Endodermal cell (in vitro differentiated cells): ENCODE results near the gene PIK3CD. TPM values are rescaled to one million over a fixed set of nuclear protein-coding genes. Genes with fewer than 3 reads are reported as not detected.
A peak's percentile ranks its signal among the peaks of the same experiment; 100 is the strongest.
"Not testable (repeated sequence)": the region's sequence is repeated elsewhere in the genome, so short reads cannot be mapped to it uniquely, and the experiment has no call there.

Experiments
- DNase-seq: peaks from one replicate; pipeline ENCODE4 v3.0.0-alpha.2; 2017
- H3K27ac ChIP-seq: 2 replicates; pipeline ENCODE4 v1.5.1; 2013; ENCODE audit warnings: mild to moderate bottlenecking, low read depth, low read length, moderate library complexity
- H3K27me3 ChIP-seq: 2 replicates; pipeline ENCODE4 v1.6.1; 2013; ENCODE audit warnings: mild to moderate bottlenecking, low read length, moderate library complexity; ENCODE audit not compliant: insufficient read depth, control insufficient read depth, poor library complexity, severe bottlenecking
- H3K36me3 ChIP-seq: 2 replicates; pipeline ENCODE4 v1.7.0; 2013; ENCODE audit warnings: mild to moderate bottlenecking, low read length, moderate library complexity; ENCODE audit not compliant: control insufficient read depth, insufficient read depth
- H3K4me1 ChIP-seq: one replicate; pipeline ENCODE4 v1.7.0; 2013; ENCODE audit warnings: low read length; ENCODE audit not compliant: control insufficient read depth, insufficient read depth
- H3K4me3 ChIP-seq: 2 replicates; pipeline ENCODE4 v1.5.1; 2013; ENCODE audit warnings: mild to moderate bottlenecking, low read length, moderate library complexity
- H3K9ac ChIP-seq: 2 replicates; pipeline ENCODE4 v1.6.1; 2013; ENCODE audit warnings: mild to moderate bottlenecking, low read length, moderate library complexity; ENCODE audit not compliant: poor library complexity, severe bottlenecking; ENCODE audit errors: extremely low read depth
- H3K9me3 ChIP-seq: 2 replicates; pipeline ENCODE4 v1.6.1; 2013; ENCODE audit warnings: mild to moderate bottlenecking, low read length, moderate library complexity; ENCODE audit not compliant: control insufficient read depth
- H3K27ac Mint-ChIP-seq: 2 replicates; pipeline ENCODE4 v1.8.0; 2020; ENCODE audit warnings: mixed read lengths
- H3K27me3 Mint-ChIP-seq: 2 replicates; pipeline ENCODE4 v1.8.0; 2021; ENCODE audit warnings: mild to moderate bottlenecking, mixed read lengths; ENCODE audit not compliant: insufficient read depth
- H3K36me3 Mint-ChIP-seq: 2 replicates; pipeline ENCODE4 v1.8.0; 2020; ENCODE audit warnings: low read depth, mixed read lengths
- H3K4me1 Mint-ChIP-seq: 2 replicates; pipeline ENCODE4 v1.8.0; 2020; ENCODE audit warnings: mixed read lengths
- H3K4me3 Mint-ChIP-seq: 2 replicates; pipeline ENCODE4 v1.8.0; 2020; ENCODE audit warnings: mild to moderate bottlenecking, moderate library complexity, mixed read lengths
- H3K9me3 Mint-ChIP-seq: 2 replicates; pipeline ENCODE4 v1.8.0; 2020; ENCODE audit warnings: mild to moderate bottlenecking, mixed read lengths
- CTCF ChIP-seq: fragments of 200-600 bp; sonication (generic); conservative IDR thresholded peaks from 2 replicates; pipeline ENCODE4 v1.5.0; 2021; ENCODE audit warnings: antibody characterized with exemption, mild to moderate bottlenecking
- WGBS, 2 experiments: methylation state at CpG; one replicate each; pipeline versions ENCODE4 v1.1.5 to v1.1.7; 2013; ENCODE audit warnings: missing lambda C conversion rate in 2 of 2, mixed read lengths in 1 of 2; ENCODE audit not compliant: insufficient coverage in 1 of 2, insufficient read length in 1 of 2; 5-methylcytosine and 5-hydroxymethylcytosine counted together
- total RNA-seq, 2 donors: library from RNA; stranded (reverse); fragmentation: NEBNext Ultra II Directional in 1 of 2; extraction: Animal tissue kit (Norgen Biotek cat#: 25700) in 1 of 2; gene quantifications; 2 replicates in 1 of 2; 3 replicates in 1 of 2; pipeline ENCODE4 v1.2.1, GENCODE V29; 2021

PIK3CD gene
- total RNA-seq, 2 donors from 2014 or later, result 13.9 to 14.2 TPM

DNA sequence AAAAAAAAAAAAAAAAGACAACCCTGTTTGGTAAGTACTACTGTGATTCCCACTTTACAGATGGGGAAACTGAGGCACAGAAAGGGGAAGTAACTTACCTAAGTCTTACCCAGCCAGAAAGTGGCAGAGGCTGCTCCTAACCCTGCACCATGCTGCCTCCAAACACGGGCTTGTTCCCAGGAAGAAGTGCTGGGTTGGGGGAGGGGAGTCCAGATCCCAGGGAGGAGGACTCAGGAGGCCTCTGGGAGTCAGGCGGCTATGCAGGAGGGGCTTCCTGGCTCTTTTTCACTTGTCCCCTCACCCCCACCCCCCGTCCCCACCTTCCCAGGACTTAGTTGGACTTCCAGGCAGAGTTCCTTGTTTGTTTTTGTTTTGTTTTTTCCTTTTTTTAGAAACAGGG, 23.9 kb downstream of the PIK3CD start:
- H3K27me3 ChIP-seq, result no peaks in the 10 kb centered on the region
- DNase-seq, result no peak
- H3K9me3 ChIP-seq, result no peaks in the 10 kb centered on the region
- Mint-ChIP-seq H3K27me3 (no peaks in the 10 kb centered on the region), H3K27ac (no peak overlapping the region), H3K4me1 (peaks cover 6% of the 10 kb centered on the region), H3K9me3 (no peaks in the 10 kb centered on the region), H3K36me3 (no peaks in the 10 kb centered on the region), H3K4me3 (no peak overlapping the region)
- H3K9ac ChIP-seq, result no peak overlapping the region
- 85% methylated on average over 3 of the region's 3 CpGs; no CpG with 5 or more reads in 1 of the 2 experiments for WGBS, 2 experiments
- TF ChIP-seq CTCF, result no peak
- no peak overlapping the region for H3K27ac ChIP-seq
- H3K36me3 ChIP-seq, result no peaks in the 10 kb centered on the region
- no peak overlapping the region for H3K4me3 ChIP-seq
- no peaks in the 10 kb centered on the region for H3K4me1 ChIP-seq

GRCh38 chr1:9676128-9676527, 24.6 kb downstream of the PIK3CD start:
- H3K27ac Mint-ChIP-seq, H3K27me3 Mint-ChIP-seq, H3K27me3 ChIP-seq, H3K9me3 ChIP-seq, H3K36me3 ChIP-seq, H3K36me3 Mint-ChIP-seq, H3K4me1 Mint-ChIP-seq, H3K4me3 ChIP-seq, H3K4me3 Mint-ChIP-seq, DNase-seq, H3K4me1 ChIP-seq, H3K9me3 Mint-ChIP-seq, H3K9ac ChIP-seq, H3K27ac ChIP-seq: not testable (repeated sequence)
- 95 to 96% methylated on average over 7 of the region's 7 CpGs for WGBS, 2 experiments

DNA sequence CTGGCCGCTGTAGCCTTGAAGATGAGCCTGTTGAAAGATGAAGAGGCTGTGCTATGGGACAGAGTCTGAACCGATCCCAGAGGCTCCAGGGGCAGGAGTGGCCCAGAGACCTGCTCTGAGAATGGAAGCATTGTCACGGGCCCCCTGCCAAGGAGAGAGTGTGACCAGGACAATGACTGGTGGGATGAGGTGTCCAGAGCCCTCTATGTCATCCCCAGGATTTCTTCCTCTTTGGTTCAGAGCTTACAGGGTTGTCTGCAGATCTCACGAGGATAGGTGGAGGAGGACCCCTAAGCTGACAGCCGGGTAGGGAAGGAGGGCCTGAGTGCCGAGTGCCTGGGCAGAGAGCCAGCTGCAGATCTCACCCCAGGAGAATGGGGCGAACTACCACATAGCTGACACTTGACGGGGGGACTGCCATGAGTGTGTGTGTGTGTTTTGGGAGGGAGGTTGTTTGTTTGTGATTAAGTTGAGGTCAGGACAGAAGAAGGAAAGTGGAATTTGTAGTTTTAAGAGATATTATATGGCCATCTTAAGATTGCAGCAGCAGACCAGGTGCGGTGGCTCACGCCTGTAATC, 25.4 kb downstream of the PIK3CD start:
- Mint-ChIP-seq H3K4me3 (no peak overlapping the region), H3K27ac (peak overlapping the region; percentile 12), H3K36me3 (no peaks in the 10 kb centered on the region), H3K9me3 (no peaks in the 10 kb centered on the region), H3K27me3 (no peaks in the 10 kb centered on the region), H3K4me1 (peaks cover 6% of the 10 kb centered on the region)
- no peak overlapping the region for H3K4me3 ChIP-seq
- no peak overlapping the region for H3K27ac ChIP-seq
- WGBS, 2 experiments, result 86 to 91% methylated on average over 9 to 10 of the region's 10 CpGs
- H3K9ac ChIP-seq, result no peak overlapping the region
- H3K9me3 ChIP-seq, result no peaks in the 10 kb centered on the region
- no peaks in the 10 kb centered on the region for H3K27me3 ChIP-seq
- H3K4me1 ChIP-seq, result no peaks in the 10 kb centered on the region
- peak; percentile 64 for DNase-seq
- no peaks in the 10 kb centered on the region for H3K36me3 ChIP-seq
- TF ChIP-seq CTCF, result no peak

GRCh38 chr1:9680091-9680490, 28.6 kb downstream of the PIK3CD start:
- Mint-ChIP-seq H3K9me3 (no peaks in the 10 kb centered on the region), H3K4me3 (no peak overlapping the region), H3K27ac (no peak overlapping the region), H3K4me1 (peaks cover 6% of the 10 kb centered on the region), H3K36me3 (peaks cover 5% of the 10 kb centered on the region), H3K27me3 (no peaks in the 10 kb centered on the region)
- Histone ChIP-seq H3K27me3 (no peaks in the 10 kb centered on the region), H3K27ac (no peak overlapping the region), H3K36me3 (no peaks in the 10 kb centered on the region), H3K4me3 (no peak overlapping the region), H3K9ac (no peak overlapping the region), H3K9me3 (no peaks in the 10 kb centered on the region), H3K4me1 (no peaks in the 10 kb centered on the region)
- DNase-seq, result no peak
- no peak for TF ChIP-seq CTCF
- 100% methylated on average over 2 of the region's 2 CpGs for WGBS, 2 experiments
